HEK293 (cell line): ENCODE results near the gene CNR1.

ENCODE experiments used
- CTCF ChIA-PET: fragments of 350-600 bp; formaldehyde crosslinking; extraction: SDS; loops from one replicate; lab custom pipeline; 2021; ENCODE audit warnings: antibody characterized with exemption; lab: Yijun Ruan, JAX
- POLR2A ChIA-PET: fragments of 300-600 bp; formaldehyde crosslinking; extraction: SDS; loops from one replicate; lab custom pipeline; 2020; ENCODE audit warnings: antibody characterized with exemption, inconsistent platforms; lab: Yijun Ruan, JAX
- H3K27ac ChIP-seq: fragments of 200-500 bp; sonication (Bioruptor generic); 2 replicates; pipeline ENCODE4 v1.5.1; 2014; ENCODE audit warnings: low read depth, low read length, control low read depth, inconsistent platforms; ENCODE audit errors: extremely low read depth
- H3K36me3 ChIP-seq, 2 experiments: fragments of 200-500 bp in 1 of 2; sonication (Bioruptor generic) in 1 of 2; 1 replicate in 1 of 2; 2 replicates in 1 of 2; pipeline ENCODE4 v1.5.1; 2014 to 2017; ENCODE audit warnings: inconsistent platforms in 2 of 2, low read length in 2 of 2; ENCODE audit not compliant: control insufficient read depth in 2 of 2, insufficient read depth in 1 of 2
- H3K4me1 ChIP-seq: fragments of 200-500 bp; sonication (Bioruptor generic); 2 replicates; pipeline ENCODE4 v1.5.1; 2014; ENCODE audit warnings: mild to moderate bottlenecking, low read length, inconsistent platforms; ENCODE audit not compliant: control insufficient read depth, insufficient read depth
- H3K4me3 ChIP-seq: 2 replicates; pipeline ENCODE4 v1.5.1; 2011; ENCODE audit warnings: low read depth, mild to moderate bottlenecking, control low read depth, low read length, moderate library complexity
- H3K9me3 ChIP-seq: fragments of 200-500 bp; sonication (Bioruptor generic); 2 replicates; pipeline ENCODE4 v1.5.1; 2014; ENCODE audit warnings: low read depth, low read length, inconsistent platforms; ENCODE audit not compliant: control insufficient read depth, insufficient read depth
- KLF7 ChIP-seq: fragments of 450-650 bp; formaldehyde crosslinking; IDR thresholded peaks from 2 replicates; pipeline ENCODE4 v1.5.1; 2016; ENCODE audit warnings: missing biosample characterization, missing genetic modification characterization, borderline replicate concordance
- ZBTB17 ChIP-seq: fragments of 450-650 bp; formaldehyde crosslinking; IDR thresholded peaks from 2 replicates; pipeline ENCODE4 v1.5.1; 2016; ENCODE audit warnings: missing biosample characterization, missing genetic modification characterization
- ZBTB48 ChIP-seq: fragments of 450-650 bp; formaldehyde crosslinking; IDR thresholded peaks from 2 replicates; pipeline ENCODE4 v1.5.1; 2016; ENCODE audit warnings: missing biosample characterization, missing genetic modification characterization
- ZBTB7A ChIP-seq: fragments of 450-650 bp; formaldehyde crosslinking; IDR thresholded peaks from 2 replicates; pipeline ENCODE4 v1.5.1; 2016; ENCODE audit warnings: low read depth, missing biosample characterization, missing genetic modification characterization
- ZNF2 ChIP-seq: fragments of 450-650 bp; formaldehyde crosslinking; IDR thresholded peaks from 2 replicates; pipeline ENCODE4 v1.5.1; 2016; ENCODE audit warnings: missing biosample characterization, missing genetic modification characterization
- ZNF335 ChIP-seq: fragments of 450-650 bp; formaldehyde crosslinking; conservative IDR thresholded peaks from 2 replicates; pipeline ENCODE4 v1.5.1; 2016; ENCODE audit warnings: missing biosample characterization, missing genetic modification characterization
- ZNF362 ChIP-seq: fragments of 450-650 bp; formaldehyde crosslinking; IDR thresholded peaks from 2 replicates; pipeline ENCODE4 v1.5.1; 2016; ENCODE audit warnings: missing biosample characterization, missing genetic modification characterization
- ZNF585B ChIP-seq: fragments of 450-650 bp; formaldehyde crosslinking; IDR thresholded peaks from 2 replicates; pipeline ENCODE4 v1.5.1; 2016; ENCODE audit warnings: missing biosample characterization, missing genetic modification characterization
- ZNF624 ChIP-seq: fragments of 450-650 bp; formaldehyde crosslinking; IDR thresholded peaks from 2 replicates; pipeline ENCODE4 v1.5.1; 2017; ENCODE audit warnings: missing biosample characterization, missing genetic modification characterization
- ZNF777 ChIP-seq: fragments of 450-650 bp; formaldehyde crosslinking; IDR thresholded peaks from 2 replicates; pipeline ENCODE4 v1.5.1; 2017; ENCODE audit warnings: missing biosample characterization, missing genetic modification characterization, borderline replicate concordance
- TF ChIP-seq, protein P1 (sequence below): fragments of 450-650 bp; formaldehyde crosslinking; IDR thresholded peaks from 2 replicates; pipeline ENCODE4 v1.5.1; 2016; ENCODE audit warnings: missing biosample characterization, missing genetic modification characterization
- TF ChIP-seq, protein P2 (sequence below): fragments of 450-650 bp; formaldehyde crosslinking; IDR thresholded peaks from 2 replicates; pipeline ENCODE4 v1.5.1; 2016; ENCODE audit warnings: missing biosample characterization, missing genetic modification characterization, borderline replicate concordance
- TF ChIP-seq, protein P3 (sequence below): fragments of 450-650 bp; formaldehyde crosslinking; IDR thresholded peaks from 2 replicates; pipeline ENCODE4 v1.5.1; 2017; ENCODE audit warnings: missing biosample characterization, missing genetic modification characterization

CNR1 gene

GRCh38 chr6:88165087-88165843 lies 882 bp downstream of the CNR1 start:
- 0 out of 2 replicates have a peak, but pooled peaks have one; percentile 73 for TF ChIP-seq ZNF777 (tag by site-specific recombination)
- no peak for TF ChIP-seq ZNF362 (tag by site-specific recombination)
- peak; percentile 81 for TF ChIP-seq ZBTB17 (tag by site-specific recombination)
- TF ChIP-seq, protein P1, sequence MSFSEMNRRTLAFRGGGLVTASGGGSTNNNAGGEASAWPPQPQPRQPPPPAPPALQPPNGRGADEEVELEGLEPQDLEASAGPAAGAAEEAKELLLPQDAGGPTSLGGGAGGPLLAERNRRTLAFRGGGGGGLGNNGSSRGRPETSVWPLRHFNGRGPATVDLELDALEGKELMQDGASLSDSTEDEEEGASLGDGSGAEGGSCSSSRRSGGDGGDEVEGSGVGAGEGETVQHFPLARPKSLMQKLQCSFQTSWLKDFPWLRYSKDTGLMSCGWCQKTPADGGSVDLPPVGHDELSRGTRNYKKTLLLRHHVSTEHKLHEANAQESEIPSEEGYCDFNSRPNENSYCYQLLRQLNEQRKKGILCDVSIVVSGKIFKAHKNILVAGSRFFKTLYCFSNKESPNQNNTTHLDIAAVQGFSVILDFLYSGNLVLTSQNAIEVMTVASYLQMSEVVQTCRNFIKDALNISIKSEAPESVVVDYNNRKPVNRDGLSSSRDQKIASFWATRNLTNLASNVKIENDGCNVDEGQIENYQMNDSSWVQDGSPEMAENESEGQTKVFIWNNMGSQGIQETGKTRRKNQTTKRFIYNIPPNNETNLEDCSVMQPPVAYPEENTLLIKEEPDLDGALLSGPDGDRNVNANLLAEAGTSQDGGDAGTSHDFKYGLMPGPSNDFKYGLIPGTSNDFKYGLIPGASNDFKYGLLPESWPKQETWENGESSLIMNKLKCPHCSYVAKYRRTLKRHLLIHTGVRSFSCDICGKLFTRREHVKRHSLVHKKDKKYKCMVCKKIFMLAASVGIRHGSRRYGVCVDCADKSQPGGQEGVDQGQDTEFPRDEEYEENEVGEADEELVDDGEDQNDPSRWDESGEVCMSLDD (tag by site-specific recombination) = peak; percentile 61; the same call in 1 of the 2 replicates
- TF ChIP-seq, protein P2, sequence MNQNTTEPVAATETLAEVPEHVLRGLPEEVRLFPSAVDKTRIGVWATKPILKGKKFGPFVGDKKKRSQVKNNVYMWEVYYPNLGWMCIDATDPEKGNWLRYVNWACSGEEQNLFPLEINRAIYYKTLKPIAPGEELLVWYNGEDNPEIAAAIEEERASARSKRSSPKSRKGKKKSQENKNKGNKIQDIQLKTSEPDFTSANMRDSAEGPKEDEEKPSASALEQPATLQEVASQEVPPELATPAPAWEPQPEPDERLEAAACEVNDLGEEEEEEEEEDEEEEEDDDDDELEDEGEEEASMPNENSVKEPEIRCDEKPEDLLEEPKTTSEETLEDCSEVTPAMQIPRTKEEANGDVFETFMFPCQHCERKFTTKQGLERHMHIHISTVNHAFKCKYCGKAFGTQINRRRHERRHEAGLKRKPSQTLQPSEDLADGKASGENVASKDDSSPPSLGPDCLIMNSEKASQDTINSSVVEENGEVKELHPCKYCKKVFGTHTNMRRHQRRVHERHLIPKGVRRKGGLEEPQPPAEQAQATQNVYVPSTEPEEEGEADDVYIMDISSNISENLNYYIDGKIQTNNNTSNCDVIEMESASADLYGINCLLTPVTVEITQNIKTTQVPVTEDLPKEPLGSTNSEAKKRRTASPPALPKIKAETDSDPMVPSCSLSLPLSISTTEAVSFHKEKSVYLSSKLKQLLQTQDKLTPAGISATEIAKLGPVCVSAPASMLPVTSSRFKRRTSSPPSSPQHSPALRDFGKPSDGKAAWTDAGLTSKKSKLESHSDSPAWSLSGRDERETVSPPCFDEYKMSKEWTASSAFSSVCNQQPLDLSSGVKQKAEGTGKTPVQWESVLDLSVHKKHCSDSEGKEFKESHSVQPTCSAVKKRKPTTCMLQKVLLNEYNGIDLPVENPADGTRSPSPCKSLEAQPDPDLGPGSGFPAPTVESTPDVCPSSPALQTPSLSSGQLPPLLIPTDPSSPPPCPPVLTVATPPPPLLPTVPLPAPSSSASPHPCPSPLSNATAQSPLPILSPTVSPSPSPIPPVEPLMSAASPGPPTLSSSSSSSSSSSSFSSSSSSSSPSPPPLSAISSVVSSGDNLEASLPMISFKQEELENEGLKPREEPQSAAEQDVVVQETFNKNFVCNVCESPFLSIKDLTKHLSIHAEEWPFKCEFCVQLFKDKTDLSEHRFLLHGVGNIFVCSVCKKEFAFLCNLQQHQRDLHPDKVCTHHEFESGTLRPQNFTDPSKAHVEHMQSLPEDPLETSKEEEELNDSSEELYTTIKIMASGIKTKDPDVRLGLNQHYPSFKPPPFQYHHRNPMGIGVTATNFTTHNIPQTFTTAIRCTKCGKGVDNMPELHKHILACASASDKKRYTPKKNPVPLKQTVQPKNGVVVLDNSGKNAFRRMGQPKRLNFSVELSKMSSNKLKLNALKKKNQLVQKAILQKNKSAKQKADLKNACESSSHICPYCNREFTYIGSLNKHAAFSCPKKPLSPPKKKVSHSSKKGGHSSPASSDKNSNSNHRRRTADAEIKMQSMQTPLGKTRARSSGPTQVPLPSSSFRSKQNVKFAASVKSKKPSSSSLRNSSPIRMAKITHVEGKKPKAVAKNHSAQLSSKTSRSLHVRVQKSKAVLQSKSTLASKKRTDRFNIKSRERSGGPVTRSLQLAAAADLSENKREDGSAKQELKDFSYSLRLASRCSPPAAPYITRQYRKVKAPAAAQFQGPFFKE (tag by site-specific recombination) = no peak
- 0 out of 2 replicates have a peak, but pooled peaks have one; percentile 38 for TF ChIP-seq ZNF2
- TF ChIP-seq KLF7 (tag by site-specific recombination) = peak; percentile 17; the same call in 1 of the 2 replicates
- TF ChIP-seq ZNF624 (tag by site-specific recombination) = no peak
- no peak for TF ChIP-seq ZNF585B
- TF ChIP-seq, protein P3, sequence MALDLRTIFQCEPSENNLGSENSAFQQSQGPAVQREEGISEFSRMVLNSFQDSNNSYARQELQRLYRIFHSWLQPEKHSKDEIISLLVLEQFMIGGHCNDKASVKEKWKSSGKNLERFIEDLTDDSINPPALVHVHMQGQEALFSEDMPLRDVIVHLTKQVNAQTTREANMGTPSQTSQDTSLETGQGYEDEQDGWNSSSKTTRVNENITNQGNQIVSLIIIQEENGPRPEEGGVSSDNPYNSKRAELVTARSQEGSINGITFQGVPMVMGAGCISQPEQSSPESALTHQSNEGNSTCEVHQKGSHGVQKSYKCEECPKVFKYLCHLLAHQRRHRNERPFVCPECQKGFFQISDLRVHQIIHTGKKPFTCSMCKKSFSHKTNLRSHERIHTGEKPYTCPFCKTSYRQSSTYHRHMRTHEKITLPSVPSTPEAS (tag by site-specific recombination) = peak; percentile 73; the same call in 1 of the 2 replicates
- peak; percentile 70 for TF ChIP-seq ZNF335 (tag by site-specific recombination)
- no peak for TF ChIP-seq ZBTB7A (tag by site-specific recombination)
- TF ChIP-seq ZBTB48 = peak; percentile 85
- TF ChIP-seq, all 188 proteins: peak for 8
- 0 out of 2 replicates have a peak, but pooled peaks cover 4% of the 10 kb centered on the region for H3K4me1 ChIP-seq
- no peaks in the 10 kb centered on the region for H3K36me3 ChIP-seq
- H3K9me3 ChIP-seq = no peaks in the 10 kb centered on the region
- peak overlapping the region; percentile 49 for H3K4me3 ChIP-seq
- ChIA-PET POLR2A (interaction anchor here (1.1 kb wide), 1 partner anchor 220 kb away, joined by 3 read pairs; no protein-coding TSS in a partner anchor), CTCF (interaction anchor here (0.6 to 1.1 kb wide), 4 partner anchors 9 to 1026 kb away, joined by 3 read pairs; no protein-coding TSS in a partner anchor)
- peak overlapping the region; percentile 62; the same call in 1 of the 2 replicates for H3K27ac ChIP-seq
